ENCODE data around the gene ZBTB17.

DNA sequence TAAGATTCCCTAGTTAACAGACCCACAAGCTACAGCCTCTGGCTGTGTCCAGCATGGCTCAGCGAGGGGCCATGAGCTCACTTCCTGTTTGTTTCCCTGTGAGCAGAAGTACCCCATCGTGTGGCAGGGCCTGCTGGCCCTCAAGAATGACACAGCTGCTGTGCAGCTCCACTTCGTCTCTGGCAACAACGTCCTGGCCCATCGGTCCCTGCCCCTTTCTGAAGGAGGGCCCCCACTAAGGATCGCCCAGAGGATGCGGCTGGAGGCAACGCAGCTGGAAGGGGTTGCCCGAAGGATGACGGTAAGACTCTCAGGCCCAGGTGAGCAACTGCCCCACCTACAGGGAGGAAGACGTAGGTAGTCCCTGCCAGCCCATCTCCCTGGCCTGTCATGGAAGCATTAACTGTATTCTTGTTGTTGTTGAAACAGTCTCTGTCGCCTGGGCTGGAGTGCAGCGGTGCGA, 38.2 kb downstream of the ZBTB17 start:
- TF ChIP-seq EZH2phosphoT487 (IDR thresholded peaks at IDR 0.05; ENCODE audit: low read depth, severe bottlenecking, unreplicated experiment) (no peak), CTCF (IDR thresholded peaks at IDR 0.05; ENCODE audit: poor library complexity) (peak; percentile 7)

Data from hepatocyte (in vitro differentiated cells).